ENCODE data around the gene ADRA1B.

Gene ADRA1B

DNA sequence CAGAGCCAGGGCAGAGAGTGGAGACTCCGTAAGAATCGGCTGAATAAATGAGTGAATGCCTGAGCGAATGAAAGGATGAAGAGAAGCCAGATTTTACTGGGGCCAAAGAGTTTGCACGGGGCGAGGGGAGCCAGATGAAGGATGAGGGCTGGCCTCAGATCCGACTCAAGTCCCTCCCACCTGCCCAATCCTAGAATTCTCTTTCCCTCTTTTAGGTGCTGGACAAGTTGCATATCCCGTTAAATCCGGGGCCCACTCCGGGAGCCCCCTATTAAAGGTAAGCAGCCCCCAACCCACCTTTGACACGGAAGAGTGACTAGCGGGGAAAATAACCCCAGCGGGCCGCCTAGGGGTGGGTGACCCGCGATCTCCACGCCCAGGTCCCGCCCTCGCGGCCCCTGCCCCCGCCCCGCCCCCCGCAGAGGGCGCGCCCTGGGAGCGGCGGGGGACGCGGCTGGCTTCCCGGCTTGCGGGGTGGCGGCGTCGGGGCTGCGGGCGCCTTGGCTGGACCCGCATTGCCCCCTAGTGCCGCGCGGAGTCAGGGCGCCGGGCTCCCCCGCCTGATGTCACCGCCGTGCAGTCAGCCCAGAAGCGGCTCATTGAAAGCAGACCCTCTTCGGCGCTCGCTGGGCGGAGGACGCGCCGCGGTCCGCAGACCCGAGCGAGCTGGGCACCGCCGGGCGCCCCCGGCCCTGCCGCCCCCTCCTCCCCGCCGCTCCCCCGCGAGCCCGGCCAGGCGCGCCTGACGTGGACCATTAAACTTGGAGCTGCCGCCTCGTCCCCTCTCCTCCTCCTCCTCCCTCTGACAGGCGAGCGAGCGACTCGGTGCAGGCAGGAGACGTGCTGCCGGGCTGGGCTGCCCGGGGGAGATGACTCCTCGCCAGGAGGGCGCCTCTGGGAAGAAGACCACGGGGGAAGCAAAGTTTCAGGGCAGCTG is at the start of gene ADRA1B:
Gene ADRA1B, plus strand, starts transcription at position 579 of the 937 bp plus-strand sequence. CDS start 424 bp downstream, outside the sequence.
- DNase-seq: peak; percentile 64

DNA sequence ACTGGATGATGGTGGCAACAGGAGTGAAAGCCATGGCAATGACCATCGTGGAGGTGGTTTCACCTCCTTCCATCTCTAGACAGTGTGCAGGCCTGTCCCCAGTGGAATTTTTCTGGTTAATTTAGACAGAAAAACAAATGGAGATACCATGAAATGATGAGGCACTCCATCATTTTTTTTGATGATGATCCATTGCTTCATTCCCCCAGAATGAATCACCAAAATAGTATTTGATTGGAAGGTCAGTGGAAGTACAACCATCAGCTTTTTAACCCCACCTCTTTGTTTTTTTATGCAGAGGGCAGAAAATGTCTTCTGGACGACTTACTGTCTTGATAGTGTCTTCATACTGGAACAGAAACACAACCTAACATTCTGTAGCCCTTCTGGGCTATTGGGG is 42.6 kb upstream of the ADRA1B start:
- DNase-seq: peak; percentile 70

DNA sequence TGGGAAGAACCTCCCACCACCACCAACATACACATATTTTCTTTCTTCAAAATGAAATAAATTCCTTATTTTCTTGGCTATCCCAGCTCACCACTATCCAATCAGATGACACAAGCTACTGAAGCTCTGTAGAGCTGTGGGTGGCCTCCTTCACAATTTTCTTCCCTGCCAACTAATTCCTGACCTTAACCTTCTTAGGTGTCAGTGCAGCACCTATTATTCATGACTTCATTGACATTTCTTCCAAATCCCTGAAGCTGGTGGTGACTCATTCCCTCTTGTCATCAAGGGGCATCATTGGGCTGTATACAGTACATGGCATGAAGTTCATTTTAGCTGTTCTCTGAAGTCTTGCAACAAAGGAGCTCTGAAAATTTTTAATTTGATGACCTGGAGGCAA is 42.0 kb upstream of the ADRA1B start:
- DNase-seq: peak; percentile 77

DNA sequence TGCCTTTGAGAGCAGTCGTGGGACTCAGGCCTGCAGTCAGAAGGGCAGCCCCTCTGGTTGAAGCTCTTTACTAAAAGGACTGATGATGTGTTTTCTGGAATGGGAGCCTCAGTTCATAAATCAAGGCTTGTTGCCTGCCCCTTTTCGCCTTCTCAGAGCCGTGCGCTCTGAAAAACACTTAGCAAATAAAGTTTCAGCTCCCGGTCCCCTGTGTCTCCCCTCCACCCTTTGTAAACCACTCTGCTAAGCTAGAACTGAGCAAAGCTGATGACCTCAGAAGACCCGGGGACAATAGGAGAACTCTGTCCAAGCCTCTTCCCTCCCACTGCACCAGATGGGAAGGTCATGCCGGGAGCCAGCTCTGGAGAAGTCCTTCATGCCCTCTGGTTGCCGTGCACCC is 39.3 kb upstream of the ADRA1B start:
- no peak for DNase-seq

DNA sequence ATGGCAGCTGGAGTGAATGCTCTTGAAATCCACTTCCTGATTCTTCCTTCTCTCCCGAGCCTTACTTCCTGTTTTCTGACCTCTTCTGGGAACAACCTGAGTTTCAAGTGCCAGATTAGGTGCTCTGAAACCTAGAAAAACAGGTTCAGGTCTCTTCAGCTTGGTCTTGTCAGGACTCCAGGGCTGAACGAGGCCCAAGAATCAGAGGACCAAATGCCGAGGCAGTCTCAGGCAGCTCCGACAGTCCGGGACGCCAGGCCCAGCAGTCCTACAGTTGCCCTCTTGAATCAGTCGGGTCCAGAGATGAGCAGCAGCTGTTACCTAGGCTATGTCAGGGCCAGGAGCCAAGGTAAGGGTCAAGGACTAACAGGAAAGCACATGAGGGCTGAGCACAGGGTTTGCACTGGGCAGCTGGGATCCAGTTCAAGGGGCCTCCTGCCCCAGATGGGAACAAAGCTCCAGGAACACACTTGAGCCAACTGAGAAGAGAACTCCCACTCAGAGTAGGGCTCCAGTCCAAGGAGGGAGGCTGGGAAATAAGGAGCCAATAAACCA is 38.3 kb upstream of the ADRA1B start:
- no peak for DNase-seq

DNA sequence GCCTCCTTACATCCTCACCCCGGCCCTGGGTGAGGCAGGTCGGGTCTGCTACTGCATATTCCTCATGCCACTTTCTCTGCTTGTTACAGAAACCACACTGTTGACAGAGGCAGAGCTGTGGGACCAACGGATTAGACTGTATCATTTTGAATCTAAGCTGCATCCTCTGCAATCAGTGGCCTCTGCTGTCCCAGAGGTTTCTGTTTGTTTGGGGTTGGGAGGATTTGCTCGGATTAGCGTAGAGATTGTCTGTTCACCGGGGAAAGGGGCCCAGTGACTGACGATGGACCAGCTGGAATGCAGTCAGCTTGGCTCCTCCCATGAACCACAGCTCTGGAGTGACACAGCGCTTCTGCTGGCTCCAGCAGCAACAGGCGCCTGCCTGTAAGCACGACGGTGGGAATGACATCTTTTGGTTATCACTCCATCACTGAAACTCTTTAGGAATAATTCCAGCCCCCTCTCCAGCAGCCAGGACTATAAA is 37.3 kb upstream of the ADRA1B start:
- peak; percentile 95 for DNase-seq

DNA sequence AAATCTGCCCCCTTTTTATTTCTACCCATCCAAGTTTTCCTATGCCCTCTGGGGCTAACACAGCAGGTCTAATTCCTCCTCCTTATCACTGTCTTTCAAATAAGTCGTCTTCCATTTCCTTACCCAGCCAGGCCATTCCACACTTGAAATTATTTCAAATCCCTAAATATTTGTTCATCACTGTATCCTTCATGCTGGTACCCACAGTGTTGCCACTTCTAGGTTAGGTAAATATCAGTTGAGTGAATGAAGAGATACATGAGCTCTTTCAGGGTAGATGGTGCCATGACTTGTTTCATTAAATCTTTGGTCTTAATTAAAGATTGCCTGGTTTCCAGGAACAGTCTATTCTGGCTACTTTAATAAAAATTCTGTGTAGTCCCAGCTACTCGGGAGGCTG is 35.6 kb upstream of the ADRA1B start:
- no peak for DNase-seq

DNA sequence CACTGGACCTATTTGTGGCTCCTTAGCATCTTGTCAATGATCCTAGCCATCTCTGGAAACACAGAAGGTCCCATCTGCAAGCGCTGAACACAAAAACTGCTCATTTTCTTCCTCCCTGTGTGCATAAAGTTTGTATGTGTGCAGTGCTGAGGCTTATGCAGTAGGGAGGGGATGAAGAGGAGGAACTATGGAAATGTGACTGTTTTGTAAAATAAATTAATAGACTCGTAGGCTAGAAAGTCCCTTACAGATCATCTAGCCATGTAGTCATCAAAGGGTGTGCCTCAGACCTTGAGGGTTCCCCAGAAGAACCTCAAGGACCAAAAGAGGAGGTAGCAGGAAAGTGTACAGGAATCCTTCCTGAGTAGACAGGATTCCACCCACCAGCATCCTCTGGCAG is 34.3 kb upstream of the ADRA1B start:
- no peak for DNase-seq

DNA sequence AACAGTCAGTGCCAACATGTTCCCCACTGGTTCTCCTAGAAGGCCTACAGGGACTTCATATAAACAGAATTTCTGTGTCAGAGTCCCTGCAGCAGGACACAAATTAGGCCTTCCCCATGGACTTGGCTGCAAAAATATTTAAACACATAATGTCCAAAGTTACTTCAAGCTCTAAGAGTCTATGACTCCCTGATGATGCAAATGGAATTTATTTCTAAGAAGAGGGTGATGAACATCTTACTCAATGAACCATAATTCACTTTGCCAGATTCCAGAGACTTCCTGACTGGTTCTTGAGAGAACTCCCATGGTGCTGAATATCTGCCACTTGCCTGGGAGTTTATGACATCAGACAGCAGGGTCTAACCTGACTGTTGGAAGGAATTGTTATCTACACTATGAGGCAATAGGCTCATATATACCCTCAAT is 32.7 kb upstream of the ADRA1B start:
- peak; percentile 94 for DNase-seq

DNA sequence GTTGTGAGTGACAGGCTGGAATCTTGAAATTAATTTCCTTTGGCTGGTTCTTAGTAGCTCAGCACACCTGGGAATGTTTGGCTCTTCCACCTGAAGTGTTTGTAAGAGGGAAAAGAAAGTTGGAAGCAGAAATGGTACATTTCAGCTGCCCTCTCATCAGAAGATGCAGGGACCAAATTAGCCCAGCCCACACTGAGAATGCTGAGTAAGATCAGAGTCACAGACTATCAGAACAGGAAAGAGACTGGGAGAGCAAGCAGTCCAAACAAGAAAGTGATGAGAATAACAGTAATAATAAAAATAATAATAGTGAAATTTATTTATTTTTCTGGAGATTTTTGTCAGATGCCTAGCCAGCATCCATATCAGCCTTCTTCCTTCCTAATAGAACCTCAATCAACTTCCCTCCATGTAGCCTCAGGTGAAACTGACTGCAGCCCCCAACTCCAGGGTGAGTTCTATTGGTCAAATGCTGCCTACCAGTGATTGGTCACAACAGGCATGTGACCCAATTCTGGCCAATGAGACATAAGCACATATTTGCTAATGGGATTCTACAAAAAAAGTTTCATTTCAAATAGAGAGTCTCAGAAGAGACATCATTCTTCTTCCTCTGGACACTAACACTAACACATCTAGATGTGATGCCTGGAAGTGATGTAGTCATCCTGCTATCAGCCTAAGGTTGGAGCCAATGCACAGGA is 31.2 kb upstream of the ADRA1B start:
- DNase-seq: peak; percentile 18

DNA sequence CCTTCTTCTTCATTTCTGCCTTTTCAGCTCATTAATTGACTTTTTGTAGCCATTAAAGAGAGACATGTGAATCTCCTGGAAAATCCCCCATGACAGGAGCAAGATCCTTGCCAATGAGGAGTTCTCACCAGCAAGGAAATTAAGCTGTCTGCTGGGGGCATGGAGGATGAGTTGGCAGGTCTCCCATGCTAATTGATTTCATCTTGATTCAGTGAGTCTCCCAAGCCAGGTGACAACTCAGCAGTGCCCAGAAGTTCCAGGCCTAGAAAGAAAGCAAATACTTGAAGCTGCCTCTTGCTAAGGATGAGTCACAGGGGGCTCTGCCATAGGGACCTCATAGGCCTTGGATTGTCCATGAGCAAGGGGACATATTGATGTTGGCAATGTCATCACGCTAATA is 30.0 kb upstream of the ADRA1B start:
- DNase-seq: peak; percentile 52

DNA sequence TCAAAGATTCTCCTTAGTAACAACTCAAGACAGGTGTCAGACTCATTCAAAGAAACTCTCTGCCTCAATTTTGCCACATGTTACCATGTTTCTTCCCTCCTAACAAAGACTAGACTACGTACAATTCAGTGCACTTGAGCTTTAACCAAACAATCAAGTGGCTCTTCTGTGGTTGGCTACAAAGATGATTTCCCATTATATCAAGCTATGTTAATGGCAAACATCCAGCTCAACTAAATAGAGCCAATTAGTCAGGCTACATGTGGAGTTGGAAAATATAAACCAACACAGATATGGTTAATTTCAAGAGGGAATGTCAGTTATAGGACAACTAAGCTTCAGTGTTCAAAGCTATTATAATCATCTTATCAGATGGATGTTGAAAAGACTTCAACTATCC is 29.2 kb upstream of the ADRA1B start:
- no peak for DNase-seq

DNA sequence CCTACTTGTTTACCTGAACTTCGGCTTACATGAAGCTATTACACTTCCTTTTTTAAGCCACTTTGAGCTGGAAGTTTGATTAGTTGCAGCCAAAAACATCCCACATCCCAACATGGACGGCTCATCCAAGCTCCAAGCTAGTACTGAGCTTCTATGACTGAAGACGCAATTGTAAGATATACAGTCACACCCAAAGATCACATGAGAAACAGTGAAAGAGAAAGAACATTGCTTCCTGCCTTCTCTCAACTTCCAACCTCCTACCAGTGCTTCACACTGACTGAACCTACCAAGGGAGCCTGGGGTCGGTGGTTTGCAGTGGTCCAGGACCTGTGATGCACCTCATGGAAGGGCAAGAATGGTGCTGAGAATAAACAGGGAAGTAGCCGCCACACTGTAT is 27.4 kb upstream of the ADRA1B start:
- no peak for DNase-seq

DNA sequence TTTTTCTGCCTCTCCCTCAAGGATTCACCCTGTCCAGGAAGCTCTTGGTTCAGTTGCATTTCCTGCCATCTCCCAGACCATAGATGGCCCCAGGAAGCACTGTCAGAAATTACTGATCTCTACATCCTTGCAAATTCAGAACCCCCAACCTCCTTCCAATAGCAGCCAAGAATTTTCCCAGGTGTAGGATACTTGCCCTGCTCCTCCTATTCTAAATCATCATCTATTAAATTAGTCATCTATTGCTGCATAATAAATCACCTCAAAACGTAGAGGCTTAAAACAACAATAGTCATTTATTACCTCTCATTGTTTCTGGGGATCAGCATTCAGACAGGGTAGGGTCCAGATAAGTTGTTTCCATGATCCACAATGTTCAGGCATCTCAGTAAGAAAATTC is 26.1 kb upstream of the ADRA1B start:
- DNase-seq: no peak

DNA sequence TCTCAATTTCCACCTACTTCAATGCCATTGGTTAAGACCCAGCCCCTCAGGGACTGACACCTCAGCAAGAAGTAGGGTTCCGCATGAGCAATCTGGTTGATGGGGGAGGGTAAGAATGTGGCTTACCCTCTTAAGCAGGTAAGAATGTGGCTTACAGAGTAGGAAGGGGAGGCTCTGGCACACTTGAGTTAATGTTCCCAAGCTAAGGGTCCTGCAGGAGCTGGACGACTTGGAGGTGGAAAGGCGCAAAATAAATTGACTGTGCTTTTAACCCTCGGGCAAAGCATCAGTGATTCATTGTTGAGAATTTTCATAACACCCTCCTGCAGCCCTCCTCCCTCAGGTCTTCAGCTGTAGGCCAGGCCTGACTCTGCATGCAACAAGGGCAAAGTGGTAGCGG is 24.9 kb upstream of the ADRA1B start:
- no peak for DNase-seq

DNA sequence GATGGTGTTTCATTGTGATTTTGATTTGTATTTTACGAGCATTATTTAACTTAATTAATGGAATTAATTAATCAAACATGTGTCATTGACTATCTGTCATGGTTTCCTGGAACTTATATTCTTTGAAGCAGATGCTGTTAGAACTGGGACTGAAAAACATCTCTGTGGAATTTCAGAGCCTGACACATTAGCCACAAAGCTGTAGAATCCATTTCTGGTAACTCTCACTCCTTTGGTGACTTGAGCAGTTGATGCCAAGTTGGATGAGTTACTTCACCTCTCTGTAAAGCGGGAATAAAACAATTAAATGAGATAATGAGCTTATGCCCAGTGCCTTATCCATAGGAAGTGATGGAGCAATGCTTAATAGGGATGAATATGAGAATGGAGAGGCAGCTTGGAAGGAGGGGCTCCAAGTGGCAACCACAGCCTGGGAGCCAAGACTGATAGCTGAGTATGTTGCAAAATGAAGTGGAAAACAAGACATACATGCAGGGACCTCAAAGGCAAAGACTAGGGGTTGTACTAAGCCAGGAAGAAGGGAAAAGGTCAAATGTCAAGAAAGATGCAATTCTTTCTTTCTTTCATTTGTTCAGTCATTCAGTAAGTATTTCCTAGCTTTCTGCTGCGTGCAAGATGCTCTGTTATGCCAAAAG is 23.1 kb upstream of the ADRA1B start:
- peak; percentile 43 for DNase-seq

DNA sequence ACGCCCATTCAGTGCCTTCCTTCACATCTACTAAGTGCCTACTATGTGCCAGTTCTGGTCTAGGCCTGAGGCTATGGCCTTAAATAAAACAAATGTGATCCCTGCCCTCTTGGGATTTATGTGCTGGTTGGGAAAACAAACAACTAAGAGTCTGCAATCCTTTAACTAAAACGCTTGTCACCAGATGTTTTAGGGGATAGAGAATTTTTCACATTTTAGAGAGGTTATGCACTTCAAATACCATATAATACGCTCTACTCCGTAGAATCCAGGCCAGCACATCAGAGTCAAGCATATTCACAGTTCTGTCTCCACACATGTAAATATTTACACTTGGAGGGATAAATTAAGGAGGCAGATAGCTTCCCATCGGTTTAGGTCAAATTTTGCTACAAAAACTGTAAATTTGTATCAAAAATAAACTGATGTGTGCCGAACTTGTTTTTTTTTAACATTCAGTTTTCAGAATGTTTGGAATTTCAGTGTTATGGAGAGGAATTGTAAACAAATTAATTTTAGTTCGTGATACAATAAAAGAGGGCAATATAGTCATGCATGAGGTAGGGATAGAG is 22.0 kb upstream of the ADRA1B start:
- no peak for DNase-seq

DNA sequence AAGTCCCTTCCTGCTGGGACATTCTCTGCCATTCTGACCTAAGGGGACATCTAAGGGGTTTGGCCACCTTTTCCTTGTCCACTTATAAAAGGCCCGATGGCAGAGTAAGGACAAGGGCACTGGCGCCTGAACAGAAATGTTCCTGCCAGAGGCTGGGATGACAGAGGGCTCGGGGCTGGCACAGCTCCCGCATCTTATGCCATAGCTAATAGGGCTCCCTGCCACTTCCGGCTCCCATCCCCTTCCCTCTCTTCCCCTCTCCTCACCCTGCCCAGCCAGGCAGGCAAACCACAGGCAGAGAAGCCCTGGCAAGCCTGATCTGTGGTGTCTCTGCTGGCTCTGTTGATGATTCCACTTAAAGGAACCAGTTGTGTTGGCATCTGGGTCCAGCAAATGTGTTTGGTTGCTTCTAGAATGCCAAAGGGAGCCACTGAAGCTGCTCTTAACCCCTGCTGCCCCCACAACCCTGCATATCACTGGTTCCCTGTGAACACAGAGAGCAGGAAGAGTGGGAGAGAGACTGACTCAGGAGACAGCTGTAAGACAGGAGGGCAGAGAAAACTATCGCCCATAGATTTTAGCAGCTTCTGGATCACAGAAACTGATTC is 18.4 kb upstream of the ADRA1B start:
- no peak for DNase-seq

DNA sequence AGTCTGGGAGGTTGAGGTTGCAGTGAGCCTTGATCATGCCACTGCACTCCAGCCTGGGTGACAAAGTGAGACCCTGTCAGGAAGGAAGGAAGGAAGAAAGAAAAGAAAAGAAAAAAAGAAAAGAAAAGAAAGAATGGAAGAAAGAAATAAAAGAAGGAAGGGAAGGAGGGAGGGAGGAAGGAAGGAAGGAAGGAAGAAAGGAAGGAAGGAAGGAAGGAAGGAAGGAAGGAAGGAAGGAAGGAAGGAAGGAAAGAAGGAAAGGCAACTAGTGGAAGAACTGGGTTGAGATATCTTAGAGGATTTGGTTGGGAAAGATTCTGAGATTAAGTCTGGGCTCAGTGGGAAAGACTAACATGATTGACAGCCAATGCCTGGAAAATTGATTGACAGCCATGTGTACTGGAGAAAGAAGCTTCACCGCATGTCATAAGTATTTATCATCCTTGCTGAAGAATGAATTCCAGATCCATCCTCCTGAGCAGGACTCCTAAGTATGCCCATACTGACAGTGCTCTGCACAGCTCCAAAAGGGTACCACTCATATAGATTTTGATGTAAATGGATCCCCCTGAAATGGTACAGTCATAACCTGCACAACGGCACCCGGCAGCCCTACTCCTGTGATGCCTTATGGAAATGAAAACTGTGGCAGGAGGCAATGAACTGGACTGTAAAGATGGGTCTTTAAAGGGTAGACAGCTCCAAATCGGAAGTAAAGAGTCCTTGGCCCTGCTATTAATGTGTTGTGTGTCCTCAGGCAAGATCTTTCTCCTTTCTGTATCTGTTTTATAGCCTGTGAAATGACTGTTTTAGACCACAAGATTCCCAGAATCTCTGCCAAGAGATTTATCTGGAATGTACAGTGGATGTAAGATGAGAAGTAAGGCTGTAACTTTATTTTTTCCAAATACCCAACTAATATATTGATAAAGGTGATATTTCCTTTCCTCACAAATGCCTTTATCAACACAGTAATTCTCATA is 16.9 kb upstream of the ADRA1B start:
- DNase-seq: peak; percentile 87

DNA sequence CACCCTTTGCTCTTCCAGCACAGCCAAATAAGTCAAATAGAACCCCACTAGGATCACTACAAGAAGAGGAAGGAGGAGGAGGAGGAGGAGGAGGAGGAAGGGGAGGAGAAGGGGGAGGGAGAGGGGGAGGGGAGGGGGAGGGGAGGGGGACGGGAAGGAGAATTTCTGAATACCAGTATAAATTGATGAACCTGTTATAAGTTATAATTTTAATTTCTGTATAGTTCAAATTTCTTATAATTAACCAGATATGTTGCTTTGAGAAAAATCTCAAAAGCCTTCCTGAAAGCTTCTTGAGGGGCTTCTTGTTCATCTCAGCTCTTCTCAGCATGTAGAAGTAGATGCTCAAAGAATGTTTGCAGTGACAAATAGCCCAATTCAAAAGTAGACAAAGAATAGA is 15.0 kb upstream of the ADRA1B start:
- DNase-seq: no peak

DNA sequence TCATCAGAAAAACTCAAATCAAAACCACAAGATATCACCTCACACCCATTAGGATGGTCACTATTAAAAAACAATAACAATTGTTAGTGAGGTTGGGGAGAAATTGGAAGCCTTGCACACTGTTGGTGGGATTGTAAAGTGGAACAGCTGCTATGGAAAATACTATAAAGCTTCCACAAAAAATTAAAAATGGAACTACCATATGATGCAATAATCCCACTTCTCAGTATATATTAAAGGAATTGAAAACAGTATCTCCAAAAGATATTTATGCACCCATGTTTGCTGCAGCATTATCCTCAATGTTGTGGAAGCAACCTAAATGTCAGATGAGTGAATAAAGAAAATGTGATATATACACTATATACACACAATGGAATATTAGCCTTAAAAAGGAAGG is 14.5 kb upstream of the ADRA1B start:
- DNase-seq: no peak
